HG03045 (cell line): ENCODE data around the gene GCGR.
"Not testable (repeated sequence)": the region's sequence is repeated elsewhere in the genome, so short reads cannot be mapped to it uniquely, and the experiment has no call there.

Experiments
- ATAC-seq: cut with Tn5 transposase; IDR thresholded peaks from one replicate; pipeline ENCODE4 v1.9.1; 2021; ENCODE audit warnings: mild to moderate bottlenecking, moderate library complexity; ENCODE audit not compliant: unreplicated experiment

The GCGR gene

GRCh38 chr17:81831957-81832607, 28.1 kb downstream of the GCGR start:
- peak; percentile 7 for ATAC-seq

DNA sequence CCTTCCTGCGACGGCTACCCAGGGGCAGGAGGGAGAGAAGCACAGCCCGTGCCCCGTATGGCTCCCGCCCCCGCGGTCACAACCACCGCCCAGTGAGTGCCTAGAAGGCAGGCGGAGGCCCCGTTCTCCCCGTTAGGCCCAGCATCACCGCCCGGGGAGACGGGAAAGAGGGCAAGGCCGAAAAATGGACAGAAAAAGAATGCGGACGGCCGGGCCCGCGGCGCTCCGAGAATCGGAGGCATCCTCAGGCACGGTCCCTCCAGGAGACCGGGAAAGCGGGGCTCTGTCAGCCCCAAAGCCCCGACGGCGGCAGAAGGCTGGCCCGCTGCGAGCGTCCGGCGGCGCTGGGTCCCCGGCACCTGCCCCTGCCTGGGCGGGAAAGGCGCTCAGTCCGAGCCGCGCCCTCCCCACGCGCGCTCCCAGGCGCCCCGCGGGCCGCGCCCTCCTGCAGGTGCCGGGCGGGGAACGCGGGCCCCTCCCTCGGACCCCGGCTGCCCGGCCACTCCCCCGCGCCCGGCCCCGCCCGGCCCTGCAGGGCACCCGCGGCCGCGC, 28.7 kb downstream of the GCGR start:
- peak; percentile 69 for ATAC-seq

- ATAC-seq, result peak; percentile 74
These were observed 29.4 kb downstream of the GCGR start, which contains the start of gene MCRIP1 for GRCh38 chr17:81833160-81833920. Gene MCRIP1, minus strand, starts transcription at chr17:81833291. Its CDS starts 8,785 bp downstream, at chr17:81824506.

- ATAC-seq, result no peak
These were observed 30.2 kb downstream of the GCGR start for GRCh38 chr17:81833921-81834830.

GRCh38 chr17:81834831-81835267, 30.9 kb downstream of the GCGR start, which contains the start of gene PPP1R27:
Gene PPP1R27, minus strand, starts transcription at chr17:81835050. Its CDS starts 97 bp downstream, at chr17:81834953.
- no peak for ATAC-seq

GRCh38 chr17:81837641-81838040, 33.7 kb downstream of the GCGR start:
- ATAC-seq, result no peak

- ATAC-seq, result no peak
These were observed 34.9 kb downstream of the GCGR start for GRCh38 chr17:81838753-81839255.

DNA sequence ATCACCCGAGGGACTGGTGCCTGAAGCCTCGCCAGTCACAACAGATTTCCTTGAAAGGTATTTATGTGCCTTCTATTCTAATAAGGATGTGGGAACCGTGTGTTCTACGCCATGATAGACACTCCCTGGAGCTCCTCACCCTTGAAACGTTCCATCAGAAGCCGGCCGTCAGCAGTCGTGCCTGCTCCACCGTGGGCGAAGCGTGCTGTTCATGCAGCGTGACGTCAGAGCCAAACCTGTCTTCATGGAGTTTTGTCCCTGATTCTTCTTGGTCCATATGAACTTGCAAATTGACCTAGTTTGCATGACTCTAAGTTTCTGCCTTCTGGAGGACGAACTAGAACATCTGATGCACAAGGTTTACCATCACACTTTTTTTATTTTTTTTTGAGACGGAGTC, 35.4 kb downstream of the GCGR start:
- no peak for ATAC-seq

- ATAC-seq, result not testable (repeated sequence)
These were observed 36.1 kb downstream of the GCGR start for GRCh38 chr17:81840059-81840458.

DNA sequence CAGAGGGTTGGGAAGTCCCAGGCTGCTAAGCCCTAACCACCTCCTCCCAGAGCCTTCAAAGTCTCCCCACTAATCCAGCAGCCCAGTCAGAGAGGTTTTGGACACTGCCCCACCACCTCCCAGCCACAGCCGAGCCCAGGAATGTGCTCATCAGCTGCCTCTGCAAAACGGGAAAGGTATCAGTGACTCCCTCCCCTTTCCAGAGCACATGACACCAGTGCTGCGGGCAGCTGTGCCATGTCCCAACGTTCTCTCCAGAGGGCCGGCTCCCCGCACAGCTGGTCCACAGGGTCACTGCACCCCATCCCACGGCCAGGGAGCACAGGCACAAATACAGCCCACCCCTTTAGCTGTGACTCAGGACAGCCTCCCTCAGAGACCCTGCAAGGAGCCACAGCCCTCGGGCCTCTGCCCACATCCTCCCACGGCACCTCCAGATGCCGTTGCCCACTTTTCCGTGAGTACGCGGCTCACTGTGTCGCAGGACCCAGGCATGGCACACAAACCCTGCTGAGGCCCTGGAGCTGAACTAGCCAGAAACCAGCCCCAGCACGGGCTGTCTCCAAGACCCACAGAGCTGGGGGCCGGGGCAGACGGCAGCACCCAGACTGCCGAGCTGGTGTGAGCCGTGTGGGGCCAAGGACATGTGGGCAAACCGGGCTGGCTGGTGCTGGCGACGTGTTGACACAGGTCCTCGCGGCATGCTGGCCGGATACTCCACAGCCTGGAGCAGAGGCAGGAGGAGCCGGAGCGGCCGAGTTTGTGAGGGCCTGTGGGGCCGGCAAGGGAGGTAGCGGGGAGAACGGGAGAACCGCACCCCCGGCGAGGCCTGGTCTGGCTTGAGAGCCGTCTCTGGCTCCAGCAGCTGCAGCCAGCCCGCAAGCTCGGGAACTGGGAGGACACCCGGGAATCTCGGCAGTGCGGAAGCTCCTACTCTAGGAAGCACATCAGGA, 37.2 kb downstream of the GCGR start:
- ATAC-seq, result no peak

GRCh38 chr17:81841866-81842265, 37.9 kb downstream of the GCGR start:
- no peak for ATAC-seq

DNA sequence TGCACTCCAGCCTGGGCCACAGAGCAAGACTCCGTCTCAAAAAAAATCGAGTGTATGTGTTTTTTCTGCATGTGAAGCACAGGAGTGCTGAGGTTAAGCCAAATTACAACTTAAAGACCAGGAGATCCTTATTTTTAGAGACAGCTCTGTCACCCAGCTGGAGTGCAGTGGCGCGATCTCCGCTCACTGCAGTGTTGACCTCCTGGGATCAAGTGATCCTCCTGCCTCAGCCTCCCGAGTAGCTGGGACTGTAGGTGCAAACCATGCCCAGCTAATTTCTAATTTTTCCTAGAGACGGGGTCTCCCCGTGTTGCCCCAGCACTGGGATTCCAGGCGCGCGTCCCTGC, 38.4 kb downstream of the GCGR start:
- no peak for ATAC-seq

DNA sequence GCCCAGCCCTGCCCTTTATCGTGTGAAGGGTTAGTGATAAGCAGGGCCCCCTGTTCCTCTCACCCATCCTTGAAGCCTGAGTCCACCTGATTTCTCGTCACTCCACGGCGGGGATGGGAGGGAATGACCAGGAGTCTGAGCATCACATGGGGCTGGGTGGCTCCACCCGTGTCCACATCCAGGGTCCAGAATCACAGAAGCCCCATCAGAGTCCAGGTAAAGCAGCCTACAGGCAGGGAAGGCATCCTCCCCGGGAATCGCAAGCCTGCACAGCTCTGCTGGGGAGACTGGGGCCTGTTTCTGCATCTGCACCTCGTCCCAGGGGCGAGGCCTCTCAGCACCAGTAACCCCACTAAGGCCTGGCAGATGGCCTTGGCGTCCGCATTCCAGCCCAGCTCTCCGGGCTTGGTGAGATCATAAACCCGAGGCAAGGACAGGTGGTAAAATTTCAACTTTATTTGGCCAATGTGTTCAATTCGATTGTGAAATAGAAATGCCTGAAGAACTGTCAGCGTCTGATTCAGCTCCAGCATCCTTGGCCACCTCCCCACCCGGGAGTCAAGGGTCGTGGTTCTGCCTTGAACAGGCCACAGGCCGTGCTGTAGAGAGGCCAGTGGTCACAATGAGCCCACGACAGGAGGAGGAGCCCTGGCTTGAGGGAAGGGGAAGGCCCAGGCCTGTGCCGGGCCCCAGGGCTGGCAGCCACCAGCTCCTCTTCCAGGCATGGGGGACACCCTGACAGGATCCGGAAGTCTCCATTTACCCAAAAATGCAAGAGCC, 39.0 kb downstream of the GCGR start:
- ATAC-seq, result no peak

GRCh38 chr17:81843713-81844326, 39.9 kb downstream of the GCGR start:
- no peak for ATAC-seq

DNA sequence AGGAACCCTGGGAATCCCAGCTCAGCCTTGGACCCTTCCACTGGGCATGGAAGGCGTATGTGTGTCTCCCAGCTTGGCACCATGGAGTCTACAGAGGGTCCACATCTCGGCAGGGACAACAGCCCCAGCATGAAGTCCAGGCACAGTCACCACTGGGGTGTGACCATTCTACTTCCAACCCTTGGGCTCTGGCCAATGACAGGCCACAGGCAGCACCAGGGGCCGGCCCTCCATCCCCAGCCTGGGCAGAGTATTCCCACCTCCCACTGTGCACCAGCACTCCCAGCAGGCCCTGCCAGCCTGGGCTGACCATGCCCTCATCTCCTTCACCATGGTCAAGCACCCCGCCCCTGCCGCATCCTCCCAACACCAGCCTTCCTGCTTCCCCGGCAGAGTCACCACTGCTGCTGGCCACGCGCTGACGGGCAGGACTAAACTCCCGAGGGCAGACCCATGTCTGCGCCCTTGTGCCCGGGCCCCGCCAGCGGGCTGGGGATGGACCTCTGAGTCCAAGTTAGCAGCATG, 40.4 kb downstream of the GCGR start:
- ATAC-seq, result no peak

GRCh38 chr17:81844887-81845286, 40.9 kb downstream of the GCGR start:
- ATAC-seq, result no peak

GRCh38 chr17:81845361-81845760, 41.4 kb downstream of the GCGR start:
- no peak for ATAC-seq
